Measurements from ENCODE around the gene SNAP91. TPM values are rescaled to one million over a fixed set of nuclear protein-coding genes. Genes with fewer than 3 reads are reported as not detected.

The SNAP91 gene
- total and polyA plus RNA-seq, 2 of the 8 experiments (the other 6 are each of a cell fraction or from before 2014, with no cell fraction given) = 1.3 to 1.5 TPM

- TF ChIP-seq NRF1 (IDR thresholded peaks at IDR 0.05; ENCODE audit: low read depth, low read length) (no peak), ZNF274 (IDR thresholded peaks at IDR 0.05; ENCODE audit: borderline replicate concordance, extremely low read depth, low read length) (no peak), SP1 (IDR thresholded peaks at IDR 0.05; ENCODE audit: low read depth, low read length) (no peak)
Measured at GRCh38 chr6:83517500-83517899, 191.4 kb downstream of the SNAP91 start (continued).
